Neural cell (in vitro differentiated cells): Measurements from ENCODE around the gene TNS1.

Source experiments
- CTCF ChIP-seq: fragments of 450-650 bp; IDR thresholded peaks from 2 replicates; pipeline ENCODE4 v1.5.1; 2014; ENCODE audit warnings: antibody characterized with exemption, mild to moderate bottlenecking, moderate library complexity; ENCODE audit not compliant: poor library complexity, severe bottlenecking
- EP300 ChIP-seq: fragments of 450-650 bp; conservative IDR thresholded peaks from 2 replicates; pipeline ENCODE4 v1.6.1; 2014; ENCODE audit warnings: antibody characterized with exemption, mild to moderate bottlenecking, moderate library complexity; ENCODE audit not compliant: poor library complexity, severe bottlenecking
- EZH2 ChIP-seq: fragments of 200-600, 300-800 bp; shearing (Covaris generic), sonication (generic); IDR thresholded peaks from 2 replicates; pipeline ENCODE4 v1.6.1; 2014; ENCODE audit warnings: antibody characterized with exemption, low read length, borderline replicate concordance, mild to moderate bottlenecking; ENCODE audit not compliant: insufficient read depth, poor library complexity, severe bottlenecking
- POLR2AphosphoS5 ChIP-seq: IDR thresholded peaks from 2 replicates; pipeline ENCODE4 v1.6.1; 2012
- RAD21 ChIP-seq: fragments of 450-650 bp; conservative IDR thresholded peaks from 2 replicates; pipeline ENCODE4 v1.6.1; 2014; ENCODE audit warnings: antibody characterized with exemption, mild to moderate bottlenecking, moderate library complexity
- REST ChIP-seq: IDR thresholded peaks from 2 replicates; pipeline ENCODE4 v1.6.1; 2012; ENCODE audit warnings: borderline replicate concordance
- TAF1 ChIP-seq: IDR thresholded peaks from 2 replicates; pipeline ENCODE4 v1.6.1; 2012; ENCODE audit warnings: low read depth

- TF ChIP-seq CTCF = no peak
- TF ChIP-seq TAF1 = no peak
- TF ChIP-seq EP300 = no peak
- TF ChIP-seq EZH2 = no peak
- no peak for TF ChIP-seq POLR2AphosphoS5
- no peak for TF ChIP-seq REST
- TF ChIP-seq RAD21 = no peak
These were observed 213.0 kb downstream of the TNS1 start for GRCh38 chr2:217789736-217790181.
